Testis (tissue), 2 donors: Measurements from ENCODE around the gene ZBTB17.

Experiments used
- POLR2A ChIP-seq: fragments of 450-650 bp; IDR thresholded peaks from one replicate; pipeline ENCODE4 v1.6.1; 2017; ENCODE audit warnings: antibody characterized with exemption, mild to moderate bottlenecking, moderate library complexity
- TF ChIP-seq, protein P1 (sequence below), 3 experiments: fragments of 450-650 bp in 2 of 3; fragments of 200-600 bp in 1 of 3; sonication (generic) in 1 of 3; IDR thresholded peaks; one replicate each; pipeline ENCODE4 v1.5.1; 2016 to 2019; ENCODE audit warnings: antibody characterized with exemption in 3 of 3, mild to moderate bottlenecking in 2 of 3, moderate library complexity in 1 of 3

DNA sequence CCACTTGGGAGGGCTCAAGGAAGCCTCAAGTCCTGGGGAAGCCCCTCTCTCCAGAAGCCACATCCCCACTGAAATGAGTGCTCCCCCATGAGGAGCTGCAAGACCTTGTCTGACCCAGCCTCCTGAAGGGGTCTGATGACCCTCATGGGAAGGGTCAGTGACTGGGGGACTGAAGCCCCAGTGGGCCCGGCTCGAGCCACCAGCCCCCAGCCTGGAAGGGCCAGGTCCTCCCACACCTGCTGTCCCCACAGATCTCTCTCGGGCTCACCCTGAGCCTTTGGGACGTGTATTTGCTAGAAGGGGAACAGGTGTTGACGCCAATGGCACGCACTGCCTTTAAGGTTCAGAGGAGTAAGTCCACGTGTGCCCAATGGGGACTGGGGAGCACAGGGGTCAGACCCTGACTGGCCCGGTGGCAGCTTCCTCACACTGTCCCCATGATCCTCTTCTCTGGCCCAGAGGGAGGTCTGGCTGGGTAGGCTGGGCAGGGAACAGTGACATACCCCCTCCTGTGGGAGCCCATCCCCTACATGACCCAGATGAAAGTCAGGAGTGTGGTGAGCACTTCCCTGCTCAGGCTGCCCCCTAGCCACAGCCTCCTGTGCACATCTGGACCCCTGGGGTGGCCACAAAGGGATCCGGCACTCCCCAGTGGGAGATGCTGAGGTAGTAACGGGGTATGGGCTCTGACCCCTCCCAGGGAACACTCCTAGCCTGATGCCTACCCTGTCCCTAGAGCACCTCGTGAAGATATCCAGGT lies 15.7 kb upstream of the ZBTB17 start:
- TF ChIP-seq, protein P1, sequence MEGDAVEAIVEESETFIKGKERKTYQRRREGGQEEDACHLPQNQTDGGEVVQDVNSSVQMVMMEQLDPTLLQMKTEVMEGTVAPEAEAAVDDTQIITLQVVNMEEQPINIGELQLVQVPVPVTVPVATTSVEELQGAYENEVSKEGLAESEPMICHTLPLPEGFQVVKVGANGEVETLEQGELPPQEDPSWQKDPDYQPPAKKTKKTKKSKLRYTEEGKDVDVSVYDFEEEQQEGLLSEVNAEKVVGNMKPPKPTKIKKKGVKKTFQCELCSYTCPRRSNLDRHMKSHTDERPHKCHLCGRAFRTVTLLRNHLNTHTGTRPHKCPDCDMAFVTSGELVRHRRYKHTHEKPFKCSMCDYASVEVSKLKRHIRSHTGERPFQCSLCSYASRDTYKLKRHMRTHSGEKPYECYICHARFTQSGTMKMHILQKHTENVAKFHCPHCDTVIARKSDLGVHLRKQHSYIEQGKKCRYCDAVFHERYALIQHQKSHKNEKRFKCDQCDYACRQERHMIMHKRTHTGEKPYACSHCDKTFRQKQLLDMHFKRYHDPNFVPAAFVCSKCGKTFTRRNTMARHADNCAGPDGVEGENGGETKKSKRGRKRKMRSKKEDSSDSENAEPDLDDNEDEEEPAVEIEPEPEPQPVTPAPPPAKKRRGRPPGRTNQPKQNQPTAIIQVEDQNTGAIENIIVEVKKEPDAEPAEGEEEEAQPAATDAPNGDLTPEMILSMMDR (IDR thresholded peaks at IDR 0.05), result no peak
- no peak for TF ChIP-seq POLR2A
